ENCODE results near the gene MAP2K2.

GRCh38 chr19:4136680-4137088 is 12.8 kb upstream of the MAP2K2 start:
- TF ChIP-seq CTCF (IDR thresholded peaks at IDR 0.05; ENCODE audit: low read depth, low read length, missing input control), result no peak
- TF ChIP-seq MAX (IDR thresholded peaks at IDR 0.05), result peak; percentile 49
- peak; percentile 57 for TF ChIP-seq YY1 (IDR thresholded peaks at IDR 0.05)
- no peak for TF ChIP-seq GABPA (IDR thresholded peaks at IDR 0.05 in 1 of 2, conservative IDR thresholded peaks at IDR 0.05 in 1 of 2)
- no peak for TF ChIP-seq FOXA1 (IDR thresholded peaks at IDR 0.05)
- no peak for TF ChIP-seq TAF1 (conservative IDR thresholded peaks at IDR 0.05)
- TF ChIP-seq ZBTB33 (IDR thresholded peaks at IDR 0.05), result peak; percentile 35
- TF ChIP-seq RXRA (IDR thresholded peaks at IDR 0.05), result peak; percentile 68 to 69
- peak; percentile 42 for TF ChIP-seq SP1 (IDR thresholded peaks at IDR 0.05)
- TF ChIP-seq REST (IDR thresholded peaks at IDR 0.05), result peak; percentile 74
- TF ChIP-seq JUND (IDR thresholded peaks at IDR 0.05), result no peak

All from liver (tissue), 3 donors.